ENCODE measurements around the gene OR8B3.

OR8B3 gene

DNA sequence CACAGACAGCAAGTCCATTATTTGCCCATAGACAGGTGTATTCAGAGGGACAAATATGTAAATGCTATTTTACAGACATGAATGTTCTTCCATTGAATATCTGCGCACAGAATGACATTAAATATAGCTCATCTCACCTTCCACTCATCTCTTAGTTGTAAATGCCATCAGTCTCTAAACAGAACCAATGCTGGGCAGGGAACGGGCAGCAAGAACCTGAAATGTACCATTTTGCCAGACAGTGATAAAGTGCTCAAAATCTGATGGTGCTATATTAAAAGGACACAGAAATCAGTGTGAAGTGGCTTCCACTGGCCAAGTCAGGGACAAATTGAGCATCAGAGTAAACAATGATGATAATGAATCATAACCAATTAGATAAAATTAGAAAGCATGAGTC, 35.9 kb upstream of the OR8B3 start:
- H3K23ac ChIP-seq (ENCODE audit: low read length in 2 of 2): no peak overlapping the region
- H3K79me1 ChIP-seq (replicated peaks; ENCODE audit: low read length, poor library complexity, severe bottlenecking): no peaks in the 10 kb centered on the region
- no peak overlapping the region for H2BK5ac ChIP-seq (ENCODE audit: low read depth, low read length, poor library complexity, severe bottlenecking)
- no peak overlapping the region for H3K4ac ChIP-seq (ENCODE audit: low read depth in 1 of 2, low read length in 2 of 2)
- no peak overlapping the region for H3K18ac ChIP-seq (ENCODE audit: low read depth in 1 of 2, low read length in 2 of 2)
- H3K14ac ChIP-seq (ENCODE audit: low read length in 2 of 2): no peak overlapping the region
- no peak overlapping the region for H2BK120ac ChIP-seq (ENCODE audit: low read depth, low read length)
- no peak overlapping the region for H3K27ac ChIP-seq (ENCODE audit: low read length, poor library complexity, severe bottlenecking)
- H3K36me3 ChIP-seq (ENCODE audit: control insufficient read depth in 1 of 2, insufficient read depth in 2 of 2, low read depth in 1 of 2, low read length in 2 of 2): no peaks in the 10 kb centered on the region
- no peak overlapping the region for H2BK15ac ChIP-seq (ENCODE audit: low read depth, poor library complexity, severe bottlenecking)
- H3K9me3 ChIP-seq (ENCODE audit: control insufficient read depth, low read length): peaks cover 8% of the 10 kb centered on the region
- no peaks in the 10 kb centered on the region for H3K4me1 ChIP-seq (ENCODE audit: control insufficient read depth, insufficient read depth, low read depth, low read length)
- no peak overlapping the region for H3K9ac ChIP-seq (ENCODE audit: low read length)
- peaks cover 0 to 3% of the 10 kb centered on the region in 2 experiments for H3K27me3 ChIP-seq (ENCODE audit: control insufficient read depth in 1 of 2, insufficient read depth in 1 of 2, low read length in 2 of 2)
- no peak for DNase-seq
- H4K91ac ChIP-seq (ENCODE audit: low read length): no peak overlapping the region
- 77% methylated on average over 2 of the region's 2 CpGs for WGBS
- no peak overlapping the region for H2AK5ac ChIP-seq (ENCODE audit: low read length, severe bottlenecking)
- H3K4me3 ChIP-seq (ENCODE audit: insufficient read depth in 1 of 2, low read depth in 1 of 2, low read length in 2 of 2): no peak overlapping the region
- no peak overlapping the region for H4K8ac ChIP-seq (ENCODE audit: low read length)
- no peak overlapping the region for H3K4me2 ChIP-seq (ENCODE audit: low read length, poor library complexity, severe bottlenecking)
- H2AFZ ChIP-seq (ENCODE audit: low read depth, low read length): no peak overlapping the region
- H2BK12ac ChIP-seq (ENCODE audit: low read length in 2 of 2): no peak overlapping the region

- no peak overlapping the region for H4K91ac ChIP-seq (ENCODE audit: low read length)
- no peak overlapping the region for H3K14ac ChIP-seq (ENCODE audit: low read length in 2 of 2)
- no peak overlapping the region for H2BK5ac ChIP-seq (ENCODE audit: low read depth, low read length, poor library complexity, severe bottlenecking)
- no peak overlapping the region for H2BK120ac ChIP-seq (ENCODE audit: low read depth, low read length)
- no peaks in the 10 kb centered on the region for H3K36me3 ChIP-seq (ENCODE audit: control insufficient read depth in 1 of 2, insufficient read depth in 2 of 2, low read depth in 1 of 2, low read length in 2 of 2)
- no peak overlapping the region for H4K8ac ChIP-seq (ENCODE audit: low read length)
- no peak overlapping the region for H2BK15ac ChIP-seq (ENCODE audit: low read depth, poor library complexity, severe bottlenecking)
- no peak overlapping the region for H3K4me3 ChIP-seq (ENCODE audit: insufficient read depth in 1 of 2, low read depth in 1 of 2, low read length in 2 of 2)
- no peak overlapping the region for H3K18ac ChIP-seq (ENCODE audit: low read depth in 1 of 2, low read length in 2 of 2)
- H3K9me3 ChIP-seq (ENCODE audit: control insufficient read depth, low read length): peaks cover 13% of the 10 kb centered on the region
- H2BK12ac ChIP-seq (ENCODE audit: low read length in 2 of 2): no peak overlapping the region
- H3K4me1 ChIP-seq (ENCODE audit: control insufficient read depth, insufficient read depth, low read depth, low read length): no peaks in the 10 kb centered on the region
- H3K23ac ChIP-seq (ENCODE audit: low read length in 2 of 2): no peak overlapping the region
- H3K9ac ChIP-seq (ENCODE audit: low read length): no peak overlapping the region
- no peak overlapping the region for H3K4me2 ChIP-seq (ENCODE audit: low read length, poor library complexity, severe bottlenecking)
- 100% methylated on average over 1 of the region's 2 CpGs for WGBS
- DNase-seq: no peak
- no peak overlapping the region for H3K27ac ChIP-seq (ENCODE audit: low read length, poor library complexity, severe bottlenecking)
- no peak overlapping the region for H2AK5ac ChIP-seq (ENCODE audit: low read length, severe bottlenecking)
- no peak overlapping the region for H3K4ac ChIP-seq (ENCODE audit: low read depth in 1 of 2, low read length in 2 of 2)
- no peak overlapping the region for H2AFZ ChIP-seq (ENCODE audit: low read depth, low read length)
- H3K27me3 ChIP-seq (ENCODE audit: control insufficient read depth in 1 of 2, insufficient read depth in 1 of 2, low read length in 2 of 2): no peaks in the 10 kb centered on the region
- no peaks in the 10 kb centered on the region for H3K79me1 ChIP-seq (replicated peaks; ENCODE audit: low read length, poor library complexity, severe bottlenecking)
Observed at GRCh38 chr11:124429599-124429998, 30.8 kb upstream of the OR8B3 start.

DNA sequence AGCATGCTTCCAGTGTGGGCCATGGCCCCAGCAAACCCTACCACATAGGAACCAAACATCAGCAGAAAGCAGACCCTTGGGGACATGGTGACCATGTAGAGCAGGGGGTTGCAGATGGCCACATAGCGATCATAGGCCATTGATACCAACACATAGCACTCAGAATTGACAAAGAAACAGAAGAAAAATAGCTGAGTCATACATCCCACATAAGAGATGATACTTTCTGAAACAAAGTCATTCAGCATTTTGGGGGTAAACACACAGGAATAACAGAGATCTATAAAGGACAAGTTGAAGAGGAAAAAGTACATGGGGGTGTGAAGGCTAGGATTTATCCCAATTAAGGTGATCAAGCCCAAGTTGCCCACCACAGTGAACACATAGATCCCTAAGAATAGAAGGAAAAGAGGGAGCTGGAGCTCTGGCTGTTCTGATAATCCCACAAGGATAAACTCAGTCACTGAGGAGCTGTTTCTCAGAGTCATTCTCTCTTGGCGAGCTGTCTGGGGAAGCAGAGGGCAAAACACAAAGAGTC, 25.6 kb upstream of the OR8B3 start, which contains the start of gene OR8B4:
Gene OR8B4, minus strand, starts transcription at position 488 of the 538 bp plus-strand sequence. Its CDS starts 0 bp downstream, at position 488.
- no peak within 1 kb of the TSS for H3K4ac ChIP-seq (ENCODE audit: low read depth in 1 of 2, low read length in 2 of 2)
- no peak within 1 kb of the TSS for H2AFZ ChIP-seq (ENCODE audit: low read depth, low read length)
- H3K27ac ChIP-seq (ENCODE audit: low read length, poor library complexity, severe bottlenecking): no peak within 1 kb of the TSS
- WGBS: 83% methylated on average over 1 of the region's 2 CpGs
- H2BK12ac ChIP-seq (ENCODE audit: low read length in 2 of 2): no peak within 1 kb of the TSS
- no peaks in the 10 kb centered on the region for H3K4me1 ChIP-seq (ENCODE audit: control insufficient read depth, insufficient read depth, low read depth, low read length)
- H2BK15ac ChIP-seq (ENCODE audit: low read depth, poor library complexity, severe bottlenecking): no peak within 1 kb of the TSS
- no peak within 1 kb of the TSS for H2BK5ac ChIP-seq (ENCODE audit: low read depth, low read length, poor library complexity, severe bottlenecking)
- H3K4me3 ChIP-seq (ENCODE audit: insufficient read depth in 1 of 2, low read depth in 1 of 2, low read length in 2 of 2): no peak within 1 kb of the TSS
- no peak within 1 kb of the TSS for H3K18ac ChIP-seq (ENCODE audit: low read depth in 1 of 2, low read length in 2 of 2)
- H2AK5ac ChIP-seq (ENCODE audit: low read length, severe bottlenecking): no peak within 1 kb of the TSS
- H3K9me3 ChIP-seq (ENCODE audit: control insufficient read depth, low read length): peaks cover 3% of the 10 kb centered on the region
- no peak within 1 kb of the TSS for H2BK120ac ChIP-seq (ENCODE audit: low read depth, low read length)
- no peak within 1 kb of the TSS for H3K14ac ChIP-seq (ENCODE audit: low read length in 2 of 2)
- H3K27me3 ChIP-seq (ENCODE audit: control insufficient read depth in 1 of 2, insufficient read depth in 1 of 2, low read length in 2 of 2): peaks cover 0 to 21% of the 10 kb centered on the region in 2 experiments
- H3K23ac ChIP-seq (ENCODE audit: low read length in 2 of 2): no peak within 1 kb of the TSS
- no peak within 1 kb of the TSS for H3K4me2 ChIP-seq (ENCODE audit: low read length, poor library complexity, severe bottlenecking)
- H4K91ac ChIP-seq (ENCODE audit: low read length): no peak within 1 kb of the TSS
- no peaks in the 10 kb centered on the region for H3K79me1 ChIP-seq (replicated peaks; ENCODE audit: low read length, poor library complexity, severe bottlenecking)
- no peak within 1 kb of the TSS for H3K9ac ChIP-seq (ENCODE audit: low read length)
- no peaks in the 10 kb centered on the region for H3K36me3 ChIP-seq (ENCODE audit: control insufficient read depth in 1 of 2, insufficient read depth in 2 of 2, low read depth in 1 of 2, low read length in 2 of 2)
- no peak within 1 kb of the TSS for H4K8ac ChIP-seq (ENCODE audit: low read length)
- DNase-seq: no peak

GRCh38 chr11:124421043-124421442, 22.2 kb upstream of the OR8B3 start:
- no peak overlapping the region for H3K4me2 ChIP-seq (ENCODE audit: low read length, poor library complexity, severe bottlenecking)
- H2BK12ac ChIP-seq (ENCODE audit: low read length in 2 of 2): no peak overlapping the region
- H3K14ac ChIP-seq (ENCODE audit: low read length in 2 of 2): peak overlapping the region in 1 of 2 experiments; percentile 22
- no peaks in the 10 kb centered on the region for H3K36me3 ChIP-seq (ENCODE audit: control insufficient read depth in 1 of 2, insufficient read depth in 2 of 2, low read depth in 1 of 2, low read length in 2 of 2)
- H4K91ac ChIP-seq (ENCODE audit: low read length): no peak overlapping the region
- no peak overlapping the region for H2BK15ac ChIP-seq (ENCODE audit: low read depth, poor library complexity, severe bottlenecking)
- no peak overlapping the region for H3K4ac ChIP-seq (ENCODE audit: low read depth in 1 of 2, low read length in 2 of 2)
- no peak overlapping the region for H3K9ac ChIP-seq (ENCODE audit: low read length)
- H4K8ac ChIP-seq (ENCODE audit: low read length): no peak overlapping the region
- H3K18ac ChIP-seq (ENCODE audit: low read depth in 1 of 2, low read length in 2 of 2): no peak overlapping the region
- H3K23ac ChIP-seq (ENCODE audit: low read length in 2 of 2): no peak overlapping the region
- H2AK5ac ChIP-seq (ENCODE audit: low read length, severe bottlenecking): no peak overlapping the region
- no peak overlapping the region for H3K27ac ChIP-seq (ENCODE audit: low read length, poor library complexity, severe bottlenecking)
- whole genome bisulfite sequencing: 81% methylated on average over 4 of the region's 4 CpGs
- H3K79me1 ChIP-seq (replicated peaks; ENCODE audit: low read length, poor library complexity, severe bottlenecking): no peaks in the 10 kb centered on the region
- H3K27me3 ChIP-seq (ENCODE audit: control insufficient read depth in 1 of 2, insufficient read depth in 1 of 2, low read length in 2 of 2): peaks cover 0 to 21% of the 10 kb centered on the region in 2 experiments
- H2AFZ ChIP-seq (ENCODE audit: low read depth, low read length): no peak overlapping the region
- no peak overlapping the region for H3K4me3 ChIP-seq (ENCODE audit: insufficient read depth in 1 of 2, low read depth in 1 of 2, low read length in 2 of 2)
- H2BK5ac ChIP-seq (ENCODE audit: low read depth, low read length, poor library complexity, severe bottlenecking): no peak overlapping the region
- DNase-seq: no peak
- H2BK120ac ChIP-seq (ENCODE audit: low read depth, low read length): no peak overlapping the region
- no peaks in the 10 kb centered on the region for H3K9me3 ChIP-seq (ENCODE audit: control insufficient read depth, low read length)
- H3K4me1 ChIP-seq (ENCODE audit: control insufficient read depth, insufficient read depth, low read depth, low read length): no peaks in the 10 kb centered on the region

All from mesenchymal stem cell (in vitro differentiated cells and primary cell).